ENCODE data around the gene GPX1.
"Not testable (repeated sequence)": the region's sequence is repeated elsewhere in the genome, so short reads cannot be mapped to it uniquely, and the experiment has no call there.

The GPX1 gene

DNA sequence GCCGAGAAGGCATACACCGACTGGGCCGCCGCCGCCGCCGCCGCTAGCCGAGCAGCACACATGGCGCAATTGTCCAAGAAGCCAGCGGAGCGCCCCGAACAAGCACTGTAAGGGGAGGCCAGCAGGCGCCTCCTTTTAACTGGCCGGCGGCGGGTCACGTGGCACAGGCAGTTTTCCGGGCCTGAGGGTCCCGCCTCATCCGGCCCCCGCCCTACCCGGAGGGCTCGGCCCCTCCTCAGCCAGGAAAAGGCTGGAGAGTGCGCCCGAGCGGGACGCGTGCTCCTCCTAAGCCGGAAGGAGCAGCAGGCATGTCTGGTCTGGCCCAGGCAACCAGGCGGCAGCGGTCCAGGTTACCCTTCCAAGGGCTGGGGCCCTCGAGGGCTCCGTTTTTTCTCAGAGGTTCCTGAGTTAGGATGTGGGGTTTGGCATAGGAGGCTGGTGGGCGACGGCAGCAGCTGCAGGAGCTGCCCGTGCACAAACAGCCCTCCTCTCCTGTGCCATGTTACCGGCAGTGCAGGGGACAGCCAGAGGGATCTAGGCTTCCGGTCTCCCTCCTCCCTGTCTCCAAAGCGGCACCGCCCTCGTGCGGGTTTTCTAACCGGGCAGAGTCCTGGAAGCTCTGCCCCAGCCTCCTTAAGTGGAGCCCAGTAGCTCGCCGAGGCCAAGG, at the start of gene GPX1:
Gene GPX1 (minus strand): TSS at position 137 of the 667 bp plus-strand sequence. CDS start 75 bp downstream, at position 62.
- DNase-seq (ENCODE audit: low read depth in 2 of 3, low spot score in 1 of 3) = peak; percentile 66 to 84 (median 76)

GRCh38 chr3:49406571-49407565, 48.7 kb upstream of the GPX1 start:
- no peak for DNase-seq (ENCODE audit: low read depth in 2 of 3, low spot score in 1 of 3)

- DNase-seq (ENCODE audit: low read depth in 2 of 3, low spot score in 1 of 3) = not testable (repeated sequence)
These were observed 47.4 kb upstream of the GPX1 start for GRCh38 chr3:49405570-49405969.

DNA sequence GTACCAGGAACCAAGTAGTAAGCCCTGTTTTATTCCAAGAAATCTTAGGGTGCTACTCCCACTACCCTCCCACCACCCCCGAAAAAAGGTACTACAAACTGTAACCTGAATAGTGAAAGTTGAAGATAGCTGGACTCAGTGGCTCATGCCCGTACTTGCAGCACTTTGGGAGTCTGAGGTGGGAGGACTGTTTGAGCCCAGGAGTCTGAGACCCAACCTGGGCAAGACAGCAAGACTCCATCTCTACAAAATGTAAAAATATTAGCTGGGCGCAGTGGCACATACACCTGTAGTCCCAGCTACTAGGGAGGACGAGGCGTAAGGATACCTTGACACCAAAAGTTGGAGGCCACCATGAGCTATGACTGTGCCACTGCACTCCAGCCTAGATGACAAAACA, 45.7 kb upstream of the GPX1 start:
- no peak for DNase-seq (ENCODE audit: low read depth in 2 of 3, low spot score in 1 of 3)

DNA sequence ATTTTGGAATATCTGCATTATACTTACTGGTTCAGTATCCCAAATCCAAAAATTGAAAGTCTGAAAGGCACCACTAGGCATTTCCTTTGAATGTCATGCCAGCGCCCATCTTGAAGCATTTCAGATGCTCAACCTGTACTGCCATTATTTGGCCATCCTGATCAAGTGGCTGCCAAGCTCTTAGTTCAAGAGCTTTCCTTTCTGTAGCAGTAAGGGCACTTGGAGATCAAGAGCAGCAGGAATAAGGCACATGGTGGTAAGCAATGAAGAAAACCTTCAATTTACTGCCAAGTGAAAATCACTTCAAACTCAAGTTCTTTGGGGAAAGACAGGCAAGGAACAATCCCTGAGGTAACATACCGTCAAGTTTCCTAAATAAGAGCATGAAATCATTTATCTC, 43.6 kb upstream of the GPX1 start:
- DNase-seq (ENCODE audit: low read depth in 2 of 3, low spot score in 1 of 3) = no peak

DNA sequence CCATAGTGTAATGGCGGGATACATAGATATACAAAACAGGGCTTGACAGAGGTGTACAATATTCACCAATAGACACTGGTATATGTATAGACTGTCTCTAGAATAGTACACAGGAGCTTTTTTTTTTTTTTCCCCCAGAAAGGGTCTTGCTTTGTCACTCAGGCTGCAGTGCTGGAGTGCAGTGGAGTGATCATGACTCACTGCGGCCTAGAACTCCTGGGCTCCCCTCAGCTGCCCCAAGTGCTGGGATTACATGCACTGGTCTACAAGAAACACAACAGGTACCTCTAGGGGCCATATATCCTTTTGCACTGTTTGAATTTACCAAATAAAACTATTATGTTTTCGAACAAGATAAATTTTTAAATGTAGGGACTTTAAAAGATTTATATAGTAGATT, 41.3 kb upstream of the GPX1 start:
- no peak for DNase-seq (ENCODE audit: low read depth in 2 of 3, low spot score in 1 of 3)

- no peak for DNase-seq (ENCODE audit: low read depth in 2 of 3, low spot score in 1 of 3)
These were observed 39.3 kb upstream of the GPX1 start for GRCh38 chr3:49397470-49397869.

DNA sequence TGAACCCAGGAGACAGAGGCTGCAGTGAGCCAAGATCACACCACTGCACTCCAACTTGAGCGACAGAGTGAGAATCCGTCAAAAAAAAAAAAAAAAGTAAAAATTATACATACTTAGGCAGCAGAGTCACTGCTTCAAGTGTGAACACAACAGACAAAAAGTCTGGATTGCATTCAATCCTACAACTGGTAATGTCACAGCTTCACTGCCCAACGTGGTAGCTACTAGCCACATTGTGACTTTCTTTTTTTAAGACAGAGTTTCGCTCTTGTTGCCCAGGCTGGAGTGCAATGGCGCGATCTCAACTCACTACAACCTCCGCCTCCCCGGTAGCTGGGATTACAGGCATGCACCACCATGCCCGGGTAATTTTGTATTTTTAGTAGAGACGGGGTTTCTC, 33.2 kb upstream of the GPX1 start:
- DNase-seq (ENCODE audit: low read depth in 2 of 3, low spot score in 1 of 3) = not testable (repeated sequence)

- no peak for DNase-seq (ENCODE audit: low read depth in 2 of 3, low spot score in 1 of 3)
These were observed 31.1 kb upstream of the GPX1 start for GRCh38 chr3:49389297-49389696.

DNA sequence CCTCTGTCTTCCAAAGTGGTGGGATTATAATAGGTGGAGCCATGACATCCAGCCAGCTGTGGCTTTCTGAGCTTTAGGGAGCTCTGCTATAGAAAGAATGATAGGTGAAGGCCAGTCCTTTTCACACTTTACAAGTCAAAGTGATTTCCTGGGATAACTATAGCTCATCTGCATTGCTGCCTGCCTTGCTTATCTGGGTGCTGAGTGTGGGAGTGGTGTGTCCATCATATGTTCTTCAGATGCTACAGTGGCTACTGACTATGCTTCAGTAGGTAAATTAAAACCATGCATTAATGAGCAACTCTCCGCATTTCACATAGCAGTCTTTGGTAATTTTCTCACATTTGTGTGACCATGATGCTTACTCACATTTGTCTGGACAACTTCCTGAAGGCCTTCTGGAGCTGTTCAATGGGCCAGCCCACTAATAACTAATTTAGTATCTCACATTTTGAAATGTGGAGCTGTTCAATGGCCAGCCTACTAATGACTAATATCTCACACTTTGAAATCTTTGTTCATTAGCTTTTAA, 30.2 kb upstream of the GPX1 start:
- DNase-seq (ENCODE audit: low read depth in 2 of 3, low spot score in 1 of 3) = no peak

- no peak for DNase-seq (ENCODE audit: low read depth in 2 of 3, low spot score in 1 of 3)
These were observed 29.6 kb upstream of the GPX1 start for GRCh38 chr3:49387721-49388120.

- DNase-seq (ENCODE audit: low read depth in 2 of 3, low spot score in 1 of 3) = no peak
These were observed 28.1 kb upstream of the GPX1 start for GRCh38 chr3:49386056-49386756.

GRCh38 chr3:49385617-49386016, 27.5 kb upstream of the GPX1 start:
- DNase-seq (ENCODE audit: low read depth in 2 of 3, low spot score in 1 of 3) = no peak

GRCh38 chr3:49383387-49383786, 25.2 kb upstream of the GPX1 start:
- DNase-seq (ENCODE audit: low read depth in 2 of 3, low spot score in 1 of 3) = no peak

DNA sequence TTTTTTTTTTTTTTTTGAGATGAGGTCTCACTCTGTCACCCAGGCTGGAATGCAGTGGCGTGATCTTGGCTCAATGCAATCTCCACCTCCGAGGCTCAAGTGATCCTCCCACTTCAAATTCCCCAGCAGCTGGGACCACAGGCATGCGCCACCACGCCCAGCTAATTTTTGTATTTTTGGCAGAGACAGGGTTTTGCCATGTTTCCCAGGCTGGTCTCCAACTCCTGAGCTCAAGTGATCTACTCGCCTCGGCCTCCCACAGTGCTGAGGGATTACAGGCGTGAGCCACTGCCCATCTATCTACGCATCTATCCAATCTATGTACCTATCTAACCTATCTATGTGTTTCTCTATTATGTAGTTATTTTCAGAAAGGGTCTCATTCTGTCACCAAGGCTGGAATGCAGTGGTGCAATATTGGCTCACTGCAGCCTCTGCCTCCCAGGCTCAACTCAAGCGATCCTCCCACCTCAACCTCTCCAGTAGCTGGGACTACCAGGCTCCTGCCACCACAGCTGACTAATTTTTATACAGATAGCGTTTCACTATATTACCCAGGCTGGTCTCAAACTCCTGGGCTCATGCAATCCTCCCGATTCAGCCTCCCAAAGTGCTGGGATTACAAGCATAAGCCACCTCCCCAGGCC, 20.2 kb upstream of the GPX1 start:
- no peak for DNase-seq (ENCODE audit: low read depth in 2 of 3, low spot score in 1 of 3)

- peak; percentile 13 to 52 (median 36) for DNase-seq (ENCODE audit: low read depth in 2 of 3, low spot score in 1 of 3)
These were observed 19.3 kb upstream of the GPX1 start for GRCh38 chr3:49377483-49377882.

DNA sequence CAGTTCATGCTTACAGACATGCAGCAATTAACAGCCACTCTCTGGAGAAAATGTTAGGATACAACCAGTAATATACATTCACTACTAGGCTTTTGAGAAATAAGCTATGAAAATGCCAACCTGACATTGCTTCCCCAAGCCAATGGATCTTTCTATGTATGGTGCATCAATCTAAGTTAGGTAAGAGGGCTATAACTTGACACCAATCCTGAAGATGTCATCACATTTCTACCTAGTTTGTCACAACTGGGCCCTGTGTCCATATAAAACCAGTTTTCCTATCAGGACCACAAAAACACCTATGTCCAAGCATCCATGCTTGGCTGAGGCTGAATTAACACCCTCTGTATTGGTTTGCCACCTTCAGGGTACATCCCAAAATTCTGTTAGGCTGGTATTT, 13.8 kb upstream of the GPX1 start:
- DNase-seq (ENCODE audit: low read depth in 2 of 3, low spot score in 1 of 3) = no peak

GRCh38 chr3:49370585-49371290, 12.6 kb upstream of the GPX1 start:
- DNase-seq (ENCODE audit: low read depth in 2 of 3, low spot score in 1 of 3) = no peak

- no peak for DNase-seq (ENCODE audit: low read depth in 2 of 3, low spot score in 1 of 3)
These were observed 4.4 kb upstream of the GPX1 start for GRCh38 chr3:49362561-49362960.

GRCh38 chr3:49359623-49360022, 1.5 kb upstream of the GPX1 start:
- no peak for DNase-seq (ENCODE audit: low read depth in 2 of 3, low spot score in 1 of 3)

Measured in stimulated activated CD4-positive, alpha-beta T cell treated with anti-CD3 and anti-CD28 coated beads, Interleukin-12 subunit alpha, Interleukin-12 subunit beta, amount 100 ng/mL, for 48 hours (primary cell).